Colonic mucosa (tissue), 4 donors: Measurements from ENCODE around the gene YTHDF1. TPM values are rescaled to one million over a fixed set of nuclear protein-coding genes. Genes with fewer than 3 reads are reported as not detected.
"Not testable (repeated sequence)": the region's sequence is repeated elsewhere in the genome, so short reads cannot be mapped to it uniquely, and the experiment has no call there.

Experiments used
- DNase-seq: peaks from one replicate; pipeline ENCODE4 v3.0.0-alpha.2; 2020
- H3K27ac ChIP-seq: fragments of 200-600 bp; one replicate; pipeline ENCODE4 v1.8.0; 2021
- H3K27me3 ChIP-seq: fragments of 200-600 bp; one replicate; pipeline ENCODE4 v1.8.0; 2021
- H3K36me3 ChIP-seq: fragments of 200-600 bp; one replicate; pipeline ENCODE4 v1.8.0; 2021
- H3K4me1 ChIP-seq: fragments of 200-600 bp; one replicate; pipeline ENCODE4 v1.8.0; 2021; ENCODE audit warnings: mild to moderate bottlenecking
- H3K4me3 ChIP-seq: fragments of 200-600 bp; one replicate; pipeline ENCODE4 v1.8.0; 2021
- H3K9ac ChIP-seq, 2 donors: one replicate each; pipeline ENCODE4 v1.7.0; 2013; ENCODE audit warnings: control low read depth in 2 of 2, low read depth in 2 of 2, low read length in 2 of 2
- H3K9me3 ChIP-seq: fragments of 200-600 bp; one replicate; pipeline ENCODE4 v1.8.0; 2021
- intact Hi-C: fragments of 100-400 bp; cut with DNase I; formaldehyde crosslinking; loops from one replicate; pipeline ENCODE4 v1.14.1; 2022
- total RNA-seq, 2 donors: library from RNA; stranded (reverse); fragmentation: NEBNext Ultra II Directional in 1 of 2; extraction: Animal tissue kit (Norgen Biotek cat#: 25700) in 1 of 2; gene quantifications; one replicate each; pipeline ENCODE4 v1.2.1, GENCODE V29; 2021
- TF ChIP-seq, protein P1 (sequence below): fragments of 200-600 bp; IDR thresholded peaks from one replicate; pipeline ENCODE4 v1.8.0; 2022; ENCODE audit warnings: antibody characterized with exemption, mild to moderate bottlenecking
- donor health status: healthy.
- donor health status: DM: no; HTN: no; CAD: no.
- donor health status: DM: no; HTN: no; CAD: no.

Gene YTHDF1
- total RNA-seq, 2 donors from 2014 or later, result 35.4 to 38.7 TPM

DNA sequence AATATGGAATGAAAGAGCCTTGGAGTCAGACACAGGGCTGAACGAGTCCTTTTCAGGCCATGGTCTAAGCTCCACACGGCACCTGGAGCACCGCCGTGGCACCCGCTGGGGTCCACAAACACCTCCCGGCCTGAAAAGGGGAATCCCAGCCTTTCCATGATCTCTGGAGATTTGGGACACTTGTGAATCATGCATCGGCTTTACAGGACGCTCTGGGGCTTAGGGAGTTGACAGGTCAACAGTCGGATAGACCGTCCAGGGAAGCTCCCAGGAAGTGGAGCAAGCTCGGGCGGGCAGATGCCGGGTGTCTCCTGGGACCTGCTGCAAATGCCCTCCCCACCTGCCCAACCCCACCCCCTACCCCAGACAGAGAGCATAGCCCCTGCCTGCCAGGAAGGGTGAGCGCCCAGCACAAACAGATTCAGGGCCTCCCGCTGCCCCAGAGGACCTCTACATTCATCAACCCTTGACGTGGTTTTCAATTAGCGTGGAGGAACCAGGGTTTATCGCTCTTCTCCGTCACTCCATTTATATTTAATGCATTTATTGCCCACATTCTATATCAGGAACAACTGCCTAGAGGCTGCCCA, 53.6 kb downstream of the YTHDF1 start:
- Histone ChIP-seq H3K4me1 (no peaks in the 10 kb centered on the region), H3K9ac (no peak overlapping the region), H3K27me3 (no peaks in the 10 kb centered on the region), H3K36me3 (no peaks in the 10 kb centered on the region), H3K9me3 (no peaks in the 10 kb centered on the region), H3K4me3 (no peak overlapping the region), H3K27ac (no peak overlapping the region)
- intact Hi-C loops, result no loop called here
- TF ChIP-seq, protein P1, sequence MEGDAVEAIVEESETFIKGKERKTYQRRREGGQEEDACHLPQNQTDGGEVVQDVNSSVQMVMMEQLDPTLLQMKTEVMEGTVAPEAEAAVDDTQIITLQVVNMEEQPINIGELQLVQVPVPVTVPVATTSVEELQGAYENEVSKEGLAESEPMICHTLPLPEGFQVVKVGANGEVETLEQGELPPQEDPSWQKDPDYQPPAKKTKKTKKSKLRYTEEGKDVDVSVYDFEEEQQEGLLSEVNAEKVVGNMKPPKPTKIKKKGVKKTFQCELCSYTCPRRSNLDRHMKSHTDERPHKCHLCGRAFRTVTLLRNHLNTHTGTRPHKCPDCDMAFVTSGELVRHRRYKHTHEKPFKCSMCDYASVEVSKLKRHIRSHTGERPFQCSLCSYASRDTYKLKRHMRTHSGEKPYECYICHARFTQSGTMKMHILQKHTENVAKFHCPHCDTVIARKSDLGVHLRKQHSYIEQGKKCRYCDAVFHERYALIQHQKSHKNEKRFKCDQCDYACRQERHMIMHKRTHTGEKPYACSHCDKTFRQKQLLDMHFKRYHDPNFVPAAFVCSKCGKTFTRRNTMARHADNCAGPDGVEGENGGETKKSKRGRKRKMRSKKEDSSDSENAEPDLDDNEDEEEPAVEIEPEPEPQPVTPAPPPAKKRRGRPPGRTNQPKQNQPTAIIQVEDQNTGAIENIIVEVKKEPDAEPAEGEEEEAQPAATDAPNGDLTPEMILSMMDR, result no peak
- DNase-seq, result no peak

DNA sequence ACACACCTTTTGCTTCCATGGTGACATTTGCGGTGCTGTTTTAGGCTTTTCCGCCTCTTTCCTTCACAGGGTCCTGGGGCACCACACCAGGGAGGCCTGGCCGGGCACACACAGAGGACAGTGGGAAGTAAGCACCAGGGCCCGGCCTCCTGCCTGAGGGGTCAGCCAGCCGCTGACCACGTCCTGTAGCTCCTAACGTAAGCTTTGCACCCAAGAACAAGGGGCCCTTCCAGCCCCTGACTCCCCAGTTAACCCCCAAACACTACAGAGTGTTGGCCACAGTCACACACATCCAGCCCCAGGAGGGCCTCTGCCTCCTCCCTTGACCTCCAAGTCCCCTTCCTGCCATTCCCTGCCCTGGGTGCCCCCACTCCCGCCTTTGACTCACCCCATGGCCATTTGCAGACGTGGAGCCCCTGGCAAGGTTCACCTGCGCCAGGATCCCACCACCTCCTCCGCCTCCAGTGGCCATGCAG, 54.7 kb downstream of the YTHDF1 start:
- Histone ChIP-seq H3K4me3 (no peak overlapping the region), H3K9ac (no peak overlapping the region), H3K9me3 (no peaks in the 10 kb centered on the region), H3K27me3 (no peaks in the 10 kb centered on the region), H3K27ac (no peak overlapping the region), H3K4me1 (no peaks in the 10 kb centered on the region), H3K36me3 (no peaks in the 10 kb centered on the region)
- TF ChIP-seq, protein P1, result no peak
- intact Hi-C loops, result no loop called here
- no peak for DNase-seq

DNA sequence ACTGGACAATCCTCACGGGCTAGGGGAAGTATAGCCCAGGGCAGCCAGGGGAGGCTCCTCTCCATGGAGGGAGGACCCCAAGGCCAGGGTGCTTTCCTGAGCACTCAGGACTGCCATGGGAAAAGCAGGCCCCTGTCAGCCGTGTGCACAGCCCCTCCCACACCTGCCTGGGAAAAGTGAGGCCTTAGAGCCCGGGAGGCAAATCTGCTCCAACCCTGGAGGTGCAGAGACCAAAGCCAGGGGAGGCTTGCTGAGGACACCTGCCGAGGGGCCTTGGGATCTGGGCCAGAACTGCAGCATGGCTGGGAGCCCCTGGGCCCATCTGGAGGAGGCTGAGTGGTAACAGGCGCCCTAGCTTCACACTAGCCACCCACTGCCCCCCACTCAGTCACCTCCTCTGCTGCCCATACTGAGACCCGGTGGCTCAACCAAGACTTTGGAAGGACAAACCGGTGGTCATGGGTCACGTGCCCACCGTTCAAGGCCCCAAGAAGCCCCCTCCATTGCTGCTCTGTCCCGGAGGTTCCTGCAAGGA, 55.2 kb downstream of the YTHDF1 start:
- H3K27me3 ChIP-seq, result no peaks in the 10 kb centered on the region
- TF ChIP-seq, protein P1, result no peak
- H3K9ac ChIP-seq, result no peak overlapping the region
- no peak overlapping the region for H3K27ac ChIP-seq
- no peak for DNase-seq
- H3K4me3 ChIP-seq, result no peak overlapping the region
- intact Hi-C loops, result no loop called here
- H3K36me3 ChIP-seq, result no peaks in the 10 kb centered on the region
- H3K9me3 ChIP-seq, result no peaks in the 10 kb centered on the region
- H3K4me1 ChIP-seq, result no peaks in the 10 kb centered on the region

DNA sequence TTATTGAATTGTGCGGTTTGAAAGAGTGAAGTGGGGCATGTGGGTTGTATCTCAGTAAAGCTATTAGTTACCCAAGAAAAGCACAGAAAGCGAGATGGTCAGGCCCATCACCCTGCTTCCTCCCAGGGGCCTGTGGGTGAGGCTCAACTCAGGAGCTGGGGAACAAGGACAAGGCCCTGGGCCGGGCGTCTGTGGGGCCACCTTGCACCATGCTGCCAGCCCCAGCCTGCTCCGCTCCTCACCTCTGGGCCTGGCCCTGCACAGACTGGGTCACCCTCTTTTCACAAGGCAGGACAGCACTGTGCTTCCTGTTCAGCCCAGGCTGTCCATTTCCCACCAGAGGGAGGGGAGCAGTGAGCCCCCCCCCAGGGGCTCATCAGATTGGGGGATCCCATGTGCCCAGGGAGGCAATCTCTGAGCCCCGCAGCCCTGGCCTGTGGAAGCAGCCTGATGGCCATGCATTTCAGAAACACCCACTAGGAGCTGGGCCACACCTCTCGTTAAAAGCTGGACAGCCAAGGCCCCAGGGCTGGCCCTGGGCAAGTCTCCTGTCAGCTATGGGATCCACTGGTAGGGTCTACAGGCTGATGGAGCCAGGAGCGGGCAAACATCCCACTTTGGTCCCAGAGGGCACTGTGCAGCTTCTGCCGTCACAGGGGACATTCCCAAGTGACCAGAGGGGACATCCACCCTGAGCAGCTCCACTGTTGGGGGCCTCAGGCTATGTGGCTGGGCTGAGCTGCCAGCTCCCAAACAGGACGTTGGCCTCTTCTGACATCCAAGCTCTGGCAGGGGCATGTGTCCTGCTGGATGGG, 55.9 kb downstream of the YTHDF1 start:
- H3K36me3 ChIP-seq, result no peaks in the 10 kb centered on the region
- DNase-seq, result no peak

DNA sequence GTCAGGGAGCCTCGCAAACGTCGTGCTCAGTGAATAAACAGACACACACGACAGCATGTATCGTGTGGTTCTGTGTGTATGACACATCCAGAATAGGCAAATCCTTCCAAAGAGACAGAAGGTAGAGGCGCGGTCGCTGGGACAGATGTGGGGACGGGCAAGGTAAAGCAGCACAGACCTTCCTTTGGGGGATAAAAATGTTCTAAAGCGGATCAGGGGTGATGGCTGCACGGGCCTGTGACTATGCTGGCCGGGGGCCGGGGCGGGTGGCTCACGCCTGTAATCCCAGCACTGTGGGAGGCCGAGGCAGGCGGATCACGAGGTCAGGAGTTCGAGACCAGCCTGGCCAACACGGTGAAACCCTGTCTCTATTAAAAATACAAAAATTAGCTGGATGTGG, 56.7 kb downstream of the YTHDF1 start:
- H3K4me3 ChIP-seq, H3K36me3 ChIP-seq, DNase-seq, H3K9ac ChIP-seq, H3K4me1 ChIP-seq, H3K27me3 ChIP-seq, intact Hi-C loops, H3K9me3 ChIP-seq, H3K27ac ChIP-seq: not testable (repeated sequence)

More for the DNA sequence above, 55.9 kb downstream of the YTHDF1 start:
- Histone ChIP-seq H3K9me3 (no peaks in the 10 kb centered on the region), H3K4me3 (no peak overlapping the region), H3K27ac (no peak overlapping the region), H3K4me1 (no peaks in the 10 kb centered on the region), H3K9ac (no peak overlapping the region), H3K27me3 (no peaks in the 10 kb centered on the region)
- intact Hi-C loops, result no loop called here
- TF ChIP-seq, protein P1, result no peak

DNA sequence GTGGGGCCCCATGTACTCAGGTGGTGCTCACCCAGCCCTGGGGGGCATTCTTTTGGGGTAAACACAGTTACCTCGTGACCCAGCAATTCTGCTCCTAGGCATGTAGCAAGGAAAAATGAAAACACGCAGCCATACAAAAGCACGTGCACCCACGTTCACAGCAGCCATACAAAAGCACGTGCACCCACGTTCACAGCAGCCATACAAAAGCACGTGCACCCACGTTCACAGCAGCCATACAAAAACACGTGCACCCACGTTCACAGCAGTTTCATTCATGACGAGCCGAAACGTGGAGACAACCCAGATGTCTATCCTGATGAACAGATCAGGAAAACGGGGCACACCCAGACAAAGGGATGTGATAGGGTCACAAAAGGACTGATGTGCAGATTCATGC, 57.1 kb downstream of the YTHDF1 start:
- no peak overlapping the region for H3K27ac ChIP-seq
- H3K36me3 ChIP-seq, result no peaks in the 10 kb centered on the region
- no peak for DNase-seq
- intact Hi-C loops, result no loop called here
- TF ChIP-seq, protein P1, result no peak
- peaks cover under 1% of the 10 kb centered on the region for H3K27me3 ChIP-seq
- H3K9ac ChIP-seq, result no peak overlapping the region
- H3K4me1 ChIP-seq, result no peaks in the 10 kb centered on the region
- no peaks in the 10 kb centered on the region for H3K9me3 ChIP-seq
- no peak overlapping the region for H3K4me3 ChIP-seq
